ENCODE data around the gene CAMTA1. TPM values are rescaled to one million over a fixed set of nuclear protein-coding genes. Genes with fewer than 3 reads are reported as not detected.

CAMTA1 gene
- total RNA-seq, 1 experiment from 2014 or later: 69.5 TPM

DNA sequence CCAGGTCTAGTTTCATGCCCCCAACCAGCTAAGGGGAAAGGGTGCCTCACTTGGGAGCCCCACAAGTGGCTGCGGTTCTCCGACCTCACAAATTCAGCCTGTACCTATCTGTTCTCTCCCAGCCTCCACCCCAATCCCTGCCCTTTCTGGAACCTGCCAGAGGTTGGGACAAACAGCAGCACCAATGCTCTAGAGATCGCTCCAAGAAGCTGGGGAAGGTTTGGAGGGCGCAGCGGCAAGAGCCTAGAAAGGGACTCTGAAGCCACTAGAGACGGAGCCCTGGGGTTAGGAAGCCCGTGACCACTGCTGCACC lies 742.4 kb downstream of the CAMTA1 start:
- POLR2A ChIA-PET: no interaction called here
- H3K27ac ChIP-seq (ENCODE audit: low read depth, low read length): no peak overlapping the region
- no peaks in the 10 kb centered on the region for H3K79me2 ChIP-seq (ENCODE audit: insufficient read depth, low read length)
- no peaks in the 10 kb centered on the region for H4K20me1 ChIP-seq (ENCODE audit: insufficient read depth)
- no peak overlapping the region for H3K9ac ChIP-seq (ENCODE audit: low read length)
- no peaks in the 10 kb centered on the region for H3K27me3 ChIP-seq (ENCODE audit: insufficient read depth, low read length)
- CTCF ChIA-PET: interaction anchor here (1.2 to 2.5 kb wide), 2 partner anchors 10 to 13 kb away, joined by 3 to 9 read pairs; no protein-coding TSS in a partner anchor
- no peak for TF ChIP-seq FOSL1 (IDR thresholded peaks at IDR 0.05; ENCODE audit: low read depth)
- TF ChIP-seq JUND (IDR thresholded peaks at IDR 0.05): no peak
- TF ChIP-seq, protein P1, sequence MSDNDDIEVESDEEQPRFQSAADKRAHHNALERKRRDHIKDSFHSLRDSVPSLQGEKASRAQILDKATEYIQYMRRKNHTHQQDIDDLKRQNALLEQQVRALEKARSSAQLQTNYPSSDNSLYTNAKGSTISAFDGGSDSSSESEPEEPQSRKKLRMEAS (IDR thresholded peaks at IDR 0.05): no peak
- no peak for TF ChIP-seq POLR2AphosphoS5 (IDR thresholded peaks at IDR 0.05; ENCODE audit: low read depth, low read length)
- no peak for TF ChIP-seq ZBTB33 (IDR thresholded peaks at IDR 0.05; ENCODE audit: extremely low read depth, insufficient replicate concordance, low read length)
- TF ChIP-seq CTCF (IDR thresholded peaks at IDR 0.05 in 2 of 3, conservative IDR thresholded peaks at IDR 0.05 in 1 of 3; ENCODE audit: borderline replicate concordance in 1 of 3, insufficient read depth in 1 of 3, low read depth in 2 of 3, low read length in 2 of 3): no peak
- no peak for TF ChIP-seq TCF7L2 (IDR thresholded peaks at IDR 0.05; ENCODE audit: borderline replicate concordance, extremely low read depth, insufficient read depth, insufficient read length)
- no peak for TF ChIP-seq POLR2A (IDR thresholded peaks at IDR 0.05; ENCODE audit: borderline replicate concordance, extremely low read depth, insufficient read depth, insufficient read length)
- peaks cover 0 to 11% of the 10 kb centered on the region in 2 experiments; a peak in 1 of 4 replicates for H3K4me1 ChIP-seq (ENCODE audit: control insufficient read depth in 1 of 2, insufficient read depth in 2 of 2, low read length in 2 of 2)
- no peaks in the 10 kb centered on the region for H3K9me3 ChIP-seq (ENCODE audit: control insufficient read depth in 1 of 2, insufficient read depth in 1 of 2, low read depth in 1 of 2, low read length in 2 of 2)
- intact Hi-C loops (cut with micrococcal nuclease): no loop called here
- ATAC-seq (no peak), DNase-seq (ENCODE audit: low read depth, low spot score) (no peak)
- H3K4me2 ChIP-seq (ENCODE audit: low read length): no peak overlapping the region
- no peaks in the 10 kb centered on the region for H3K9me2 ChIP-seq (ENCODE audit: insufficient read depth)
- RAD21 ChIA-PET (ENCODE audit: low non-redundant PET in 1 of 2, low total read pairs in 2 of 2, uncharacterized antibody in 2 of 2, unreplicated experiment in 2 of 2): no interaction called here
- H3K36me3 ChIP-seq (ENCODE audit: control insufficient read depth in 1 of 2, insufficient read depth in 2 of 2, low read length in 2 of 2): no peaks in the 10 kb centered on the region
- no peak overlapping the region for H3K4me3 ChIP-seq (replicated peaks in 1 of 2; ENCODE audit: low read depth in 1 of 2, low read length in 2 of 2)
- H2AFZ ChIP-seq (ENCODE audit: low read depth, low read length, poor library complexity, severe bottlenecking): no peak overlapping the region
- BruUV-seq (replicated peaks): no TSS peak

All from HCT116 (cell line).